HCT116 (cell line): ENCODE results near the gene TGFBR1. TPM values are rescaled to one million over a fixed set of nuclear protein-coding genes. Genes with fewer than 3 reads are reported as not detected.

ENCODE experiments used
- ATAC-seq: fragments of 200-7000 bp; cut with Tn5 transposase; 2 replicates; pipeline ENCODE4 v1.9.1; 2020; ENCODE audit warnings: mild to moderate bottlenecking, moderate library complexity
- BruUV-seq: library from RNA; stranded (reverse); fragments of 400-500 nt; replicated peaks from 2 replicates; lab custom pipeline; 2021; lab: Mats Ljungman, UMichigan
- CTCF ChIA-PET: fragments of 300-600 bp; sonication (Branson Sonifier 250); formaldehyde crosslinking; loops from one replicate; lab custom pipeline; 2021; ENCODE audit warnings: antibody characterized with exemption; lab: Charles Lee
- POLR2A ChIA-PET: fragments of 300-600, 350-600 bp; sonication (Branson Sonifier 250); formaldehyde crosslinking; loops from one replicate; lab custom pipeline; 2021; ENCODE audit warnings: antibody characterized with exemption; lab: Charles Lee
- RAD21 ChIA-PET, 2 experiments: fragments of 300-600 bp; sonication (Branson Sonifier 250); formaldehyde crosslinking; loops; one replicate each; lab custom pipeline; 2023; ENCODE audit warnings: low total read pairs in 2 of 2; ENCODE audit not compliant: uncharacterized antibody in 2 of 2, unreplicated experiment in 2 of 2, low non-redundant PET in 1 of 2; lab: Charles Lee
- DNase-seq: peaks from one replicate; pipeline ENCODE4 v3.0.0-alpha.2; 2010; ENCODE audit warnings: low read depth, low spot score
- H2AFZ ChIP-seq: fragments of 200-600 bp; shearing (Covaris generic), sonication (generic); 2 replicates; pipeline ENCODE4 v1.6.1; 2017; ENCODE audit warnings: low read depth, mixed run types, mixed read lengths, antibody characterized with exemption, low read length; ENCODE audit not compliant: poor library complexity, severe bottlenecking
- H3K27ac ChIP-seq: 2 replicates; pipeline ENCODE4 v1.5.1; 2012; ENCODE audit warnings: low read depth, low read length
- H3K27me3 ChIP-seq: fragments of 200-600 bp; sonication (generic); 2 replicates; pipeline ENCODE4 v1.6.1; 2016; ENCODE audit warnings: mixed run types, low read length, mixed read lengths; ENCODE audit not compliant: insufficient read depth
- H3K36me3 ChIP-seq, 2 experiments: fragments of 200-500 bp in 1 of 2; fragments of 200-600 bp in 1 of 2; sonication (Bioruptor generic) in 1 of 2; sonication (generic) in 1 of 2; 2 replicates each; pipeline versions ENCODE4 v1.5.1 to v1.6.1; 2014 to 2016; ENCODE audit warnings: low read length in 2 of 2, inconsistent platforms in 1 of 2, mixed read lengths in 1 of 2, mixed run types in 1 of 2; ENCODE audit not compliant: insufficient read depth in 2 of 2, control insufficient read depth in 1 of 2
- H3K4me1 ChIP-seq, 2 experiments: fragments of 200-600 bp in 1 of 2; sonication (generic) in 1 of 2; 2 replicates each; pipeline versions ENCODE4 v1.5.1 to v1.6.1; 2012 to 2017; ENCODE audit warnings: low read length in 2 of 2, inconsistent platforms in 1 of 2, mild to moderate bottlenecking in 1 of 2, mixed read lengths in 1 of 2, mixed run types in 1 of 2, moderate library complexity in 1 of 2; ENCODE audit not compliant: insufficient read depth in 2 of 2, control insufficient read depth in 1 of 2
- H3K4me2 ChIP-seq: fragments of 200-600 bp; sonication (generic); 2 replicates; pipeline ENCODE4 v1.6.1; 2017; ENCODE audit warnings: mixed run types, low read length, mixed read lengths
- H3K4me3 ChIP-seq, 2 experiments: fragments of 200-600 bp in 1 of 2; sonication (generic) in 1 of 2; replicated peaks in 1 of 2; 2 replicates each; pipeline ENCODE4 v1.5.1; 2011 to 2016; ENCODE audit warnings: low read length in 2 of 2, control low read depth in 1 of 2, low read depth in 1 of 2, mild to moderate bottlenecking in 1 of 2, mixed read lengths in 1 of 2, mixed run types in 1 of 2
- H3K79me2 ChIP-seq: fragments of 200-600 bp; sonication (generic); 2 replicates; pipeline ENCODE4 v1.6.1; 2017; ENCODE audit warnings: mild to moderate bottlenecking, mixed run types, low read length, moderate library complexity, mixed read lengths; ENCODE audit not compliant: insufficient read depth
- H3K9ac ChIP-seq: fragments of 200-600 bp; sonication (generic); 2 replicates; pipeline ENCODE4 v1.6.1; 2016; ENCODE audit warnings: low read length, mixed read lengths
- H3K9me2 ChIP-seq: fragments of 200-600 bp; sonication (generic), shearing (Covaris generic); 2 replicates; pipeline ENCODE4 v1.6.1; 2017; ENCODE audit warnings: mixed run types, mild to moderate bottlenecking, moderate library complexity; ENCODE audit not compliant: insufficient read depth
- H3K9me3 ChIP-seq, 2 experiments: fragments of 200-500 bp in 1 of 2; fragments of 200-600 bp in 1 of 2; sonication (Bioruptor generic) in 1 of 2; sonication (generic) in 1 of 2; 2 replicates each; pipeline ENCODE4 v1.6.1; 2014 to 2017; ENCODE audit warnings: low read length in 2 of 2, mixed read lengths in 2 of 2, inconsistent platforms in 1 of 2, low read depth in 1 of 2, mild to moderate bottlenecking in 1 of 2, mixed run types in 1 of 2, moderate library complexity in 1 of 2; ENCODE audit not compliant: control insufficient read depth in 1 of 2, insufficient read depth in 1 of 2
- H4K20me1 ChIP-seq: fragments of 200-600 bp; sonication (generic), shearing (Covaris generic); 2 replicates; pipeline ENCODE4 v1.6.1; 2017; ENCODE audit warnings: mixed run types, mild to moderate bottlenecking, moderate library complexity; ENCODE audit not compliant: insufficient read depth
- CBX3 ChIP-seq: IDR thresholded peaks from 2 replicates; pipeline ENCODE4 v1.6.1; 2012; ENCODE audit warnings: low read depth
- CEBPB ChIP-seq: IDR thresholded peaks from 2 replicates; pipeline ENCODE4 v1.6.1; 2012; ENCODE audit warnings: low read depth
- EGR1 ChIP-seq: IDR thresholded peaks from 2 replicates; pipeline ENCODE4 v1.6.1; 2012; ENCODE audit warnings: low read depth
- ELF1 ChIP-seq: IDR thresholded peaks from 2 replicates; pipeline ENCODE4 v1.6.1; 2012; ENCODE audit warnings: low read depth, borderline replicate concordance
- EZH2 ChIP-seq: fragments of 200-600 bp; sonication (generic); IDR thresholded peaks from 2 replicates; pipeline ENCODE4 v1.6.1; 2017; ENCODE audit warnings: antibody characterized with exemption, mixed run types
- JUND ChIP-seq: IDR thresholded peaks from 2 replicates; pipeline ENCODE4 v1.6.1; 2012
- POLR2AphosphoS5 ChIP-seq: IDR thresholded peaks from 2 replicates; pipeline ENCODE4 v1.6.1; 2011; ENCODE audit warnings: mild to moderate bottlenecking, low read depth, low read length, moderate library complexity
- RAD21 ChIP-seq: IDR thresholded peaks from 2 replicates; pipeline ENCODE4 v1.6.1; 2012; ENCODE audit warnings: low read depth, mild to moderate bottlenecking
- SP1 ChIP-seq: IDR thresholded peaks from 2 replicates; pipeline ENCODE4 v1.6.1; 2012; ENCODE audit warnings: low read depth
- TCF7L2 ChIP-seq: IDR thresholded peaks from 2 replicates; pipeline ENCODE4 v1.7.0; 2011; ENCODE audit warnings: borderline replicate concordance, inconsistent platforms; ENCODE audit not compliant: insufficient read depth, insufficient read length; ENCODE audit errors: extremely low read depth
- YY1 ChIP-seq: IDR thresholded peaks from 2 replicates; pipeline ENCODE4 v1.6.1; 2011; ENCODE audit warnings: low read length, low read depth, moderate library complexity, mild to moderate bottlenecking; ENCODE audit not compliant: insufficient replicate concordance; ENCODE audit errors: extremely low read depth
- ZFX ChIP-seq: fragments of 450-650 bp; IDR thresholded peaks from 2 replicates; pipeline ENCODE4 v1.6.1; 2017
- ZNF274 ChIP-seq: fragments of 200-500 bp; sonication (Bioruptor generic); IDR thresholded peaks from 2 replicates; pipeline ENCODE4 v1.6.1; 2014; ENCODE audit warnings: mild to moderate bottlenecking, low read depth, low read length, inconsistent platforms
- intact Hi-C: fragments of 100-400 bp; cut with micrococcal nuclease; formaldehyde crosslinking; loops from 2 replicates; pipeline ENCODE4 v1.10.0; 2022
- total RNA-seq: library from RNA; stranded (reverse); gene quantifications from one replicate; pipeline ENCODE4 v1.2.1, GENCODE V29; 2021; ENCODE audit not compliant: unreplicated experiment
- TF ChIP-seq, protein P1 (sequence below): IDR thresholded peaks from 2 replicates; pipeline ENCODE4 v1.6.1; 2012
- TF ChIP-seq, protein P2 (sequence below): IDR thresholded peaks from 2 replicates; pipeline ENCODE4 v1.6.1; 2011; ENCODE audit warnings: mild to moderate bottlenecking, low read length, moderate library complexity; ENCODE audit not compliant: insufficient replicate concordance; ENCODE audit errors: extremely low read depth
- TF ChIP-seq, protein P3 (sequence below), 3 experiments: fragments of 200-600 bp in 1 of 3; sonication (generic) in 1 of 3; IDR thresholded peaks in 2 of 3; conservative IDR thresholded peaks in 1 of 3; 2 replicates each; pipeline ENCODE4 v1.5.1; 2012 to 2017; ENCODE audit warnings: low read depth in 2 of 3, low read length in 2 of 3, antibody characterized with exemption in 1 of 3, borderline replicate concordance in 1 of 3, control low read depth in 1 of 3, mild to moderate bottlenecking in 1 of 3, mixed read lengths in 1 of 3, mixed run types in 1 of 3, moderate library complexity in 1 of 3; ENCODE audit not compliant: insufficient read depth in 1 of 3

The TGFBR1 gene
- total RNA-seq, 1 experiment from 2014 or later: 26.6 TPM

DNA sequence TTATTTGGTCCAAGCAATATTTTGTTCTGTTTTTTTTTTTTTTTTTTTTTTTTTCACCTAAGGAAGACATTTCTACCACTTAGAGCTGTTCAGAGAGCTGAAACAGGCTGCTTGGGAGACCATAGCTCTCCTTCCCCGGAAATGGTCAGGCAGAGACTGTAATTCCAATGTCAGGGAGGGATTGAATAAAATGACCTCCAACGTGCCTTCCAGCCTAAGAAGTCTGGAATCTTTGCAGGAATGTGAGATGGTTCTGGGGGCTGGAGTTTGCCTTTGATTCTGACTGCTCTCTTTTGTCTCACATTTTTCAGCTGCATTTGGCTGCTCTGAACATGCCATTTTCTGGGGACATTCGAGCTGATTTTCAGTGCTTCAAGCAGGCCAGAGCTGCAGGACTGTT, 38.3 kb upstream of the TGFBR1 start:
- Histone ChIP-seq H3K9me3 (no peaks in the 10 kb centered on the region), H3K27ac (no peak overlapping the region), H3K9ac (no peak overlapping the region), H4K20me1 (no peaks in the 10 kb centered on the region), H3K4me2 (no peak overlapping the region), H2AFZ (no peak overlapping the region), H3K79me2 (no peaks in the 10 kb centered on the region), H3K27me3 (peaks cover 15% of the 10 kb centered on the region), H3K9me2 (no peaks in the 10 kb centered on the region), H3K4me1 (no peaks in the 10 kb centered on the region), H3K36me3 (no peaks in the 10 kb centered on the region), H3K4me3 (no peak overlapping the region)
- ChIA-PET RAD21 (no interaction called here), POLR2A (no interaction called here), CTCF (no interaction called here)
- no peak for DNase-seq
- intact Hi-C loops: no loop called here
- BruUV-seq: no TSS peak
- ATAC-seq: no peak
- TF ChIP-seq ZFX (no peak), JUND (no peak), ELF1 (no peak)
- TF ChIP-seq, protein P1, sequence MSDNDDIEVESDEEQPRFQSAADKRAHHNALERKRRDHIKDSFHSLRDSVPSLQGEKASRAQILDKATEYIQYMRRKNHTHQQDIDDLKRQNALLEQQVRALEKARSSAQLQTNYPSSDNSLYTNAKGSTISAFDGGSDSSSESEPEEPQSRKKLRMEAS: no peak
- TF ChIP-seq, protein P2, sequence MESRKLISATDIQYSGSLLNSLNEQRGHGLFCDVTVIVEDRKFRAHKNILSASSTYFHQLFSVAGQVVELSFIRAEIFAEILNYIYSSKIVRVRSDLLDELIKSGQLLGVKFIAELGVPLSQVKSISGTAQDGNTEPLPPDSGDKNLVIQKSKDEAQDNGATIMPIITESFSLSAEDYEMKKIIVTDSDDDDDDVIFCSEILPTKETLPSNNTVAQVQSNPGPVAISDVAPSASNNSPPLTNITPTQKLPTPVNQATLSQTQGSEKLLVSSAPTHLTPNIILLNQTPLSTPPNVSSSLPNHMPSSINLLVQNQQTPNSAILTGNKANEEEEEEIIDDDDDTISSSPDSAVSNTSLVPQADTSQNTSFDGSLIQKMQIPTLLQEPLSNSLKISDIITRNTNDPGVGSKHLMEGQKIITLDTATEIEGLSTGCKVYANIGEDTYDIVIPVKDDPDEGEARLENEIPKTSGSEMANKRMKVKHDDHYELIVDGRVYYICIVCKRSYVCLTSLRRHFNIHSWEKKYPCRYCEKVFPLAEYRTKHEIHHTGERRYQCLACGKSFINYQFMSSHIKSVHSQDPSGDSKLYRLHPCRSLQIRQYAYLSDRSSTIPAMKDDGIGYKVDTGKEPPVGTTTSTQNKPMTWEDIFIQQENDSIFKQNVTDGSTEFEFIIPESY: no peak

DNA sequence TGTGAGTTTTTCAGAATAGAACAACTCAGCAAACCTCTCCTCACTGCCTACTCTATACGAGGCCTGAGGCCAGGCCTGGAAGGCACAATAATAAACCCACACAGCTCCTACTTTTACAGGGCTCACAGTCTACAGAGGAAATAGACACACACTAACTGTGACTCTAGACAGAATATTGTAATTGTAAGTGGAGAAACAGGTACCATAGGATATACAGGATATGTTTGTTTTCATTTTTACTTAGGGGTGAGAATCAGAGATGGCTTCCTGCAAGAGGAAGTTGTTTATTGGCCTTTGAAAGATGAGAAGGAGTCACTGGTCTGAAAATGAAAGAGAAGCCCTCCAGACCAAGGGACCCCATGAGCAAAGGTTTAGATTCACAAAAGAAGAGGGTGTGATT, 35.8 kb upstream of the TGFBR1 start:
- ChIA-PET CTCF (no interaction called here), POLR2A (no interaction called here), RAD21 (no interaction called here)
- Histone ChIP-seq H3K36me3 (no peaks in the 10 kb centered on the region), H2AFZ (no peak overlapping the region), H3K9me2 (no peaks in the 10 kb centered on the region), H3K27ac (no peak overlapping the region), H4K20me1 (no peaks in the 10 kb centered on the region), H3K9me3 (no peaks in the 10 kb centered on the region), H3K79me2 (no peaks in the 10 kb centered on the region), H3K4me2 (no peak overlapping the region), H3K9ac (no peak overlapping the region), H3K4me3 (no peak overlapping the region), H3K4me1 (no peaks in the 10 kb centered on the region), H3K27me3 (no peaks in the 10 kb centered on the region)
- no TSS peak for BruUV-seq
- intact Hi-C loops: no loop called here
- DNase-seq (no peak), ATAC-seq (no peak)
- TF ChIP-seq CEBPB (no peak), POLR2AphosphoS5 (no peak), JUND (no peak), ZNF274 (no peak), RAD21 (no peak), EGR1 (no peak), SP1 (no peak), ELF1 (no peak), EZH2 (no peak), TCF7L2 (no peak), CBX3 (no peak), YY1 (no peak)
- TF ChIP-seq, protein P3, sequence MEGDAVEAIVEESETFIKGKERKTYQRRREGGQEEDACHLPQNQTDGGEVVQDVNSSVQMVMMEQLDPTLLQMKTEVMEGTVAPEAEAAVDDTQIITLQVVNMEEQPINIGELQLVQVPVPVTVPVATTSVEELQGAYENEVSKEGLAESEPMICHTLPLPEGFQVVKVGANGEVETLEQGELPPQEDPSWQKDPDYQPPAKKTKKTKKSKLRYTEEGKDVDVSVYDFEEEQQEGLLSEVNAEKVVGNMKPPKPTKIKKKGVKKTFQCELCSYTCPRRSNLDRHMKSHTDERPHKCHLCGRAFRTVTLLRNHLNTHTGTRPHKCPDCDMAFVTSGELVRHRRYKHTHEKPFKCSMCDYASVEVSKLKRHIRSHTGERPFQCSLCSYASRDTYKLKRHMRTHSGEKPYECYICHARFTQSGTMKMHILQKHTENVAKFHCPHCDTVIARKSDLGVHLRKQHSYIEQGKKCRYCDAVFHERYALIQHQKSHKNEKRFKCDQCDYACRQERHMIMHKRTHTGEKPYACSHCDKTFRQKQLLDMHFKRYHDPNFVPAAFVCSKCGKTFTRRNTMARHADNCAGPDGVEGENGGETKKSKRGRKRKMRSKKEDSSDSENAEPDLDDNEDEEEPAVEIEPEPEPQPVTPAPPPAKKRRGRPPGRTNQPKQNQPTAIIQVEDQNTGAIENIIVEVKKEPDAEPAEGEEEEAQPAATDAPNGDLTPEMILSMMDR (IDR thresholded peaks at IDR 0.05 in 2 of 3, conservative IDR thresholded peaks at IDR 0.05 in 1 of 3; ENCODE audit: borderline replicate concordance in 1 of 3, insufficient read depth in 1 of 3, low read depth in 2 of 3, low read length in 2 of 3): no peak
